Sigmoid colon (tissue), 7 donors: ENCODE measurements around the gene GALNT14. TPM values are rescaled to one million over a fixed set of nuclear protein-coding genes. Genes with fewer than 3 reads are reported as not detected.

ENCODE experiments used
- DNase-seq: peaks from one replicate; pipeline ENCODE4 v3.0.0-alpha.2; 2019
- H3K27ac ChIP-seq, 4 donors: fragments of 200-600 bp; sonication (generic); one replicate each; pipeline ENCODE4 v1.5.1; 2016 to 2019; ENCODE audit warnings: mild to moderate bottlenecking in 1 of 4
- H3K27me3 ChIP-seq, 3 donors: fragments of 200-600 bp; sonication (generic); one replicate each; pipeline ENCODE4 v1.5.1; 2019; ENCODE audit warnings: mild to moderate bottlenecking in 1 of 3
- H3K36me3 ChIP-seq, 4 donors: fragments of 200-600 bp; sonication (generic); one replicate each; pipeline ENCODE4 v1.5.1; 2016 to 2019
- H3K4me1 ChIP-seq, 4 donors: fragments of 200-600 bp; sonication (generic); one replicate each; pipeline ENCODE4 v1.5.1; 2017 to 2019
- H3K4me3 ChIP-seq, 4 donors: fragments of 200-600 bp; sonication (generic); one replicate each; pipeline ENCODE4 v1.5.1; 2017 to 2019; ENCODE audit warnings: mild to moderate bottlenecking in 2 of 4, moderate library complexity in 1 of 4
- H3K9me3 ChIP-seq, 4 donors: fragments of 200-600 bp in 3 of 4; sonication (generic) in 3 of 4; one replicate each; pipeline versions ENCODE4 v1.5.1 to v1.6.1; 2013 to 2019
- CTCF ChIP-seq, 4 experiments: fragments of 450-650 bp in 3 of 4; fragments of 200-600 bp in 1 of 4; IDR thresholded peaks; one replicate each; pipeline ENCODE4 v1.5.1; 2016 to 2019; ENCODE audit warnings: antibody characterized with exemption in 4 of 4, mild to moderate bottlenecking in 3 of 4, moderate library complexity in 2 of 4
- EP300 ChIP-seq, 4 donors: sonication (generic); formaldehyde crosslinking; IDR thresholded peaks; one replicate each; pipeline ENCODE4 v1.6.1; 2017; ENCODE audit warnings: antibody characterized with exemption in 4 of 4
- POLR2A ChIP-seq, 2 donors: fragments of 450-650 bp; IDR thresholded peaks; one replicate each; pipeline ENCODE4 v1.6.1; 2016; ENCODE audit warnings: antibody characterized with exemption in 2 of 2, mild to moderate bottlenecking in 2 of 2, moderate library complexity in 2 of 2
- POLR2AphosphoS5 ChIP-seq, 4 donors: sonication (generic); formaldehyde crosslinking; IDR thresholded peaks; one replicate each; pipeline ENCODE4 v1.6.1; 2017; ENCODE audit warnings: antibody characterized with exemption in 4 of 4
- WGBS, 2 donors: extraction: QIAGEN DNeasy Blood & Tissue Kit; methylation state at CpG; one replicate each; pipeline ENCODE4 v1.1.7; 2013; 5-methylcytosine and 5-hydroxymethylcytosine counted together
- intact Hi-C: fragments of 100-400 bp; cut with DNase I; formaldehyde crosslinking; loops from one replicate; pipeline ENCODE4 v1.15.1; 2023
- polyA plus RNA-seq, 3 donors: library from polyadenylated mRNA; stranded (reverse); fragments of 200-250 nt; gene quantifications; one replicate each; pipeline ENCODE4 v1.2.3, GENCODE V29; 2013
- total RNA-seq, 4 donors: library from RNA; depleted of rRNA; stranded (reverse); fragments of >200 nt; gene quantifications; one replicate each; pipeline ENCODE4 v1.1.0, GENCODE V29; 2016
- donor health status: healthy with polysubstance abuse.
- donor health status: Bipolar disorder and iron deficiency.
- donor health status: healthy.

The GALNT14 gene
- total and polyA plus RNA-seq, 7 donors, result 1.2 to 2.3 (median 1.2) TPM; not detected in 4

GRCh38 chr2:31083234-31083993 is 54.8 kb downstream of the GALNT14 start:
- no peak for DNase-seq
- no peak overlapping the region for H3K4me3 ChIP-seq
- no peak for TF ChIP-seq POLR2AphosphoS5 (IDR thresholded peaks at IDR 0.05)
- TF ChIP-seq CTCF (IDR thresholded peaks at IDR 0.05), result no peak
- no peak for TF ChIP-seq POLR2A (IDR thresholded peaks at IDR 0.05)
- intact Hi-C loops, result no loop called here
- H3K27ac ChIP-seq, result no peak overlapping the region
- no peaks in the 10 kb centered on the region for H3K36me3 ChIP-seq
- WGBS, 2 donors, result 57 to 78% methylated on average over 13 of the region's 13 CpGs
- no peaks in the 10 kb centered on the region for H3K4me1 ChIP-seq
- H3K27me3 ChIP-seq, result no peaks in the 10 kb centered on the region
- H3K9me3 ChIP-seq, result no peaks in the 10 kb centered on the region

GRCh38 chr2:31082002-31082401 is 56.2 kb downstream of the GALNT14 start:
- WGBS, 2 donors, result 71 to 86% methylated on average over 2 of the region's 2 CpGs
- Histone ChIP-seq H3K4me1 (no peaks in the 10 kb centered on the region), H3K36me3 (no peaks in the 10 kb centered on the region), H3K27me3 (no peaks in the 10 kb centered on the region), H3K4me3 (no peak overlapping the region), H3K27ac (no peak overlapping the region), H3K9me3 (no peaks in the 10 kb centered on the region)
- TF ChIP-seq POLR2A (IDR thresholded peaks at IDR 0.05), result no peak
- TF ChIP-seq POLR2AphosphoS5 (IDR thresholded peaks at IDR 0.05), result no peak
- DNase-seq, result no peak
- intact Hi-C loops, result no loop called here

DNA sequence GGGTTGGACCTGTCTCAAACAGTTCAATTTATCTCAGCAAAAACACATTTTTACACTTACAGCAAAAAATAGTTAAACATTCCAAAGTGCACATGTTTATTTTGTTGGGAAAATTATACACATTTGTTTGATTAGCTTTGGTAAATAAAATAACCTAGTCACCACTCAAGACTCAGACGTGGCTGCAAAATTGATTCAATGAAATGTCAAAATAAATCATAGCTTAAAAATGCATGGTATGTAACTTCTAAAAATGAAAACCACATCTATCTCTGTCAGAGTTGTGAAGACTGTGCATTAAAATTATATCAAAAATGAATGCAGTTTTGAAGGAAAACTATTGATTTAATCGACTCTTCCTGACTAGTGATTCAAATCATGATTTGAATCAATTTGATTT is 56.7 kb downstream of the GALNT14 start:
- no peaks in the 10 kb centered on the region for H3K27me3 ChIP-seq
- WGBS, 2 donors, result 48 to 75% methylated on average over 2 of the region's 2 CpGs
- no peak for DNase-seq
- intact Hi-C loops, result no loop called here
- TF ChIP-seq EP300 (IDR thresholded peaks at IDR 0.05), result no peak
- no peak for TF ChIP-seq POLR2A (IDR thresholded peaks at IDR 0.05)
- TF ChIP-seq CTCF (IDR thresholded peaks at IDR 0.05), result no peak
- no peak for TF ChIP-seq POLR2AphosphoS5 (IDR thresholded peaks at IDR 0.05)
- H3K4me1 ChIP-seq, result no peaks in the 10 kb centered on the region
- no peaks in the 10 kb centered on the region for H3K36me3 ChIP-seq
- H3K27ac ChIP-seq, result no peak overlapping the region
- no peaks in the 10 kb centered on the region for H3K9me3 ChIP-seq
- no peak overlapping the region for H3K4me3 ChIP-seq

GRCh38 chr2:31080361-31080760 is 57.9 kb downstream of the GALNT14 start:
- TF ChIP-seq EP300 (IDR thresholded peaks at IDR 0.05) (no peak), POLR2AphosphoS5 (IDR thresholded peaks at IDR 0.05) (no peak), CTCF (IDR thresholded peaks at IDR 0.05) (no peak), POLR2A (IDR thresholded peaks at IDR 0.05) (no peak)
- no peaks in the 10 kb centered on the region for H3K9me3 ChIP-seq
- DNase-seq, result no peak
- H3K27me3 ChIP-seq, result no peaks in the 10 kb centered on the region
- H3K27ac ChIP-seq, result no peak overlapping the region
- H3K36me3 ChIP-seq, result no peaks in the 10 kb centered on the region
- H3K4me1 ChIP-seq, result no peaks in the 10 kb centered on the region
- intact Hi-C loops, result no loop called here
- H3K4me3 ChIP-seq, result no peak overlapping the region
- WGBS, 2 donors, result 63 to 83% methylated on average over 1 of the region's 1 CpG

DNA sequence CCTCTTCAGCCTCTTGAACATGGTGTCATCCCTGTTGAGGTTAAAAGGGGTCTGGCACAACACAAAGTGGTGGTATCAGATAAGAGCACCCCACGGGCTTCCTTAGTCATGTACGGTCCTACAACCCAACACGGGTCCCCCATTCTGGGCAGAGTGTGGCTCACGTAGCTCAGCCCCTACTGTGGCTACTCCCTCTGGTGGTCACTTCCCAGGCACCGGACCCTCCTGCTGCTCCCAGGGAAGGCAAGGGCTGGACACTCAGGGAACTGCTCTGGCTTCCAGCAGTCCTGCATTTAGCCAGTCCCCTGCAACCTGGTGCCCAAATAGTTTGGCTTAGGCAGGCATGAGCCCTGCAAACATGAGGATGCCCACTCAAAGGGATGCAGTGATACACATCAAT is 58.6 kb downstream of the GALNT14 start:
- no peak for DNase-seq
- no peak for TF ChIP-seq POLR2AphosphoS5 (IDR thresholded peaks at IDR 0.05)
- TF ChIP-seq POLR2A (IDR thresholded peaks at IDR 0.05), result no peak
- TF ChIP-seq CTCF (IDR thresholded peaks at IDR 0.05), result no peak
- no peak for TF ChIP-seq EP300 (IDR thresholded peaks at IDR 0.05)
- Histone ChIP-seq H3K27me3 (no peaks in the 10 kb centered on the region), H3K4me1 (no peaks in the 10 kb centered on the region), H3K9me3 (no peaks in the 10 kb centered on the region), H3K4me3 (no peak overlapping the region), H3K27ac (no peak overlapping the region), H3K36me3 (no peaks in the 10 kb centered on the region)
- intact Hi-C loops, result no loop called here
- 69 to 79% methylated on average over 5 of the region's 5 CpGs for WGBS, 2 donors
